T-helper 2 cell (primary cell): ENCODE measurements around the gene NKAIN4.
"Not testable (repeated sequence)": the region's sequence is repeated elsewhere in the genome, so short reads cannot be mapped to it uniquely, and the experiment has no call there.

Experiments
- DNase-seq, 5 experiments: peaks; one replicate each; pipeline versions ENCODE4 v3.0.0 to v3.0.0-alpha.2; 2012 to 2022

NKAIN4 gene

DNA sequence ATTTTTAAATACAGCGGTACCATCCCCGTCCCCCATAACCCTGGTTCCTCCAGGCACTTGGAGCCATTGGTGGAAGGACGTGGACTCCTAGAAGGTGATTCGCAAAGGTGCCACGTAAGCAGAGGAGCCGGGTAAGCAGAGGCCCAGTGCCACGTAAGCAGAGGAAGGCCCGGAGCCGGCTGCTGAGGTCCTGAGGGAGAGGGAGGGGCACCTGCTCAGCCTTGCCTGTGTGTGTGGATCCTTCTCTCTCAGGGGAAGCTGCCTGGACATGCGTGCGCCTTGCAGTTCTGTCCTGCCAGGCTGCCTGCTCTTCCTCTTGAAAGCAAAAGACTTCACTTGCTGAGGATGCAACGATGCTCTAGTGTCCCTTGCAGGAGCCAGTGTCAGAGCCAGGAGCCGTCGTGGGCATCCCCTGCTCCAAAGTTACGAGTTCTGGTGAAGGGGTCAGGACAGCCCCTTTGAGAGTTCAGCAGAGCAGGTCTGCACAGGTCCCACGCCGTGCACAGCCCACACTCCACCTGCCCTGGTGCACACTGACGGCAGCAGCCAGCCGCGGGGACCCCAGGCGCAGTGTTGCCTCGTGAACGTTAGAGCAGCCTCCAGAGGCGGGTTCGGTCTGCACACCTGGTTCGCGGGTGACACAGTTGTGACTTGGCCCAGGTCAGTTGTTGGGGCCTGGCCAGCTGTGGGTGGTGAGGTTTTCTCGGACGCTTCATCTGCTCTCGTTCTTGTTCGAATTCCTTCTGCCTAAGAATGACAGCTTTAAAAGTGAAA is 1.9 kb upstream of the NKAIN4 start:
- DNase-seq: no peak

DNA sequence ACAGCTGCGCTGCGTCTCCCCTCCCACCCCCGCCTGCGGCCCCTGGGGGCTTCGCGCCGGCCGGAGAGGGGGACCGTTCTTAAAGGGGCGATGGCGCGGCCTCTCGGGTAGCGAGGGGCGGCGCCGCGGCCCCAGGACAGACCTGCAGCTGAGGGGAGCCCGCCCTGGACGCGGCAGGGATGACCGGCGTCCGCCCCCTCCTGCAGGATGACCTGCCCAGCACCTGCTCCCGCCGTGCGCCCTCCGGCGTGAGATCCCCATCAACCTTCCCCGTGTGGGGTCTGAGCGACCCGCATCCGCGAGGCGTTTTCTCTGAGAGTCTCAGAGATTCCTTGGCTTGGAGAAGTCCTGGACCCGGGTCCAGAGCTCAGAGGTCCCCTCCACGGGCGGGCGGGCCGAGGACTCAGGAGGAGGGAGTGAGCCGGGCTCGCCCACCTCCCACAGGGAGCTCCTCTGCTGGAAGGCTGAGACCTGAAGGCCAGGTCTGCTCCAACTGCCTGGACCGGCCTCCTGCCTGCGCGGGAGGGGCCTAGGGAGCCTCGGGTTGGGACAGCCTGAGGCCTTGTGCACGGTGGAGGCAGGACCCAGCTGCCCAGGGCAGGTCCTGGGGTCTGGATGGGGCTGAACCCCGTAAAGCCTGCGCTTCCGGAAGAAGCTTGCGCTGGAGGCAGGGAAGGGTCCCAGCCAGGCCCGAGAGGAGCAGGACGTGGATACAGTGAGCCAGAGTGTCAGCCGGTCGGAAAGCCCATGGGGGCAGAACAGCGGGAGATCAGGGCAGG is 532 bp upstream of the NKAIN4 start:
- no peak for DNase-seq

DNA sequence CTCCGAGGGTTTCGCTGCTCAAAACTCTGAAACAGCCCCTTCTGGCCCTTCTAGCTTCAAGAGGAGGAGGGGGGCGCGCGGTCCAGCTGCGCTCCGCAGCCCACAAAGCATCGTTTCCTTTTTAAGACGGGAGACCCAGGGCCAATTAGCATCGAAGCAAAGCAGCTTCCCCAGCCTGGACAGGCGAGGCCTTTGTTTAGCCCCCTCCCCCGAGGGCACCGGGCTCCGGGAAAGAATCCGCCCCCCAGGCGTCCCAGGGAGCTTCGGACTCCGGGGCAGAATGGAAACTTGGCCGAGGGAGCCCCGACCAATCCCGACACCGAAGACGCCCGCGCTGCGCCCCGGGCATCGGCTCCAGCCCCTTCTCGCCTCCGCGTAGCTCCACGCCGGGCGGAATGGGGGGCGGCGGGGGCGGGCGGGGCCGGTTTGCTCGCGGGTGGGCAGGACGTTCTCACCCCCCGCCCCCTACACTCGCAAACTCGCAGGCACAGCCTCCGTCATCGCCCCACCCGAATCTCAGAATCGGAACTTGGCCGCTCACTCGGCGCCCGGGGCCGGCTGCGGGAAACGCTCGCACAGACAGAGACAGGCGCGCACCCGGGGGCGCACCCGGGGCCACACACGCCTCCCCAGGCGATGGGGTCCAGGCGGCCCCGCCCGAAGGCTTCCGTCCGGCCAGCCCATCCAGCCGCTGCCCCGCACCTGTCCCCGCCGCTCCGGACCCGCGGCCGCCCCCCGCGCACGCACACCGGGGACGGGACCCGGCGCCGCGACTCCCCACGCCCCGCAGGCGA is 628 bp downstream of the NKAIN4 start:
- no peak for DNase-seq

DNA sequence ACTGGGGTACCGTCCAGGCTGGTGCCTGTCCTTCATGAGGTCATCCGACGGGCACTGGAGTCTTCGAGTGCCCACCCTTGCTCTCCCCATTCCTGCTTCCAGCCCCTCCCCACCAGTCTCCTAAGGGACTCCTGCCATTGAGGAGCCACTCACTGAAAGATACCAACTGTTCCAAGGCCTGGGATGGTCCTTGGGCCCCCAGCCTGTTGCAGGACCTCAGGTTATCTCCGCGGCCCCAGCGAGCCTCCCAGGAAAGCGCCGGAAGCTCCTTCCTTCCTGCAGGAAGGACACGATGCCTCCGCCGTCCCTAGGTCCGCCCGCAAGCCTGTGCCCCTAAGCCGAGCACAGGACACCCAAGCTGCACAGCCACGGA is 1.2 kb downstream of the NKAIN4 start:
- no peak for DNase-seq

DNA sequence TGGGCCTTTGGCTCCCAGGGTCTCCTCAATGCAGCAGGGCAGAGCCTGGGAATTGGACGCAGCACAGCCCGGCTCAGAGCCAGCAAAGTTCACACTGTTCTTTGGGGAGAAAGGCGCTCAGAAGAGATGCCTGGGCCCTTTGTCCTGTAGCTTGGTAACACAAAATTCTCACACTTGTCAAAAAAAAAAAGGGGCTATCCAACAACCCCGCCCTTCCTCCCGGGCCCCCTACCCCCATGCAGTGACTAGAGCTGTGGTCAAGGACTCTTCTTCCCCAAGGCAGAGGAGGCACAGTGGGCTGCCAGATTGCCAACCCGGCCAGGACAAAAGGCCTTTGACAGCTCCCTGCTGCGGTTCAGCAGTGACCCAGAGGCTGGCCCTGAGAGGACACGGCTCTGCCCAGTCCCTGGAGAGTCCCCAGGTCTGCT is 2.0 kb downstream of the NKAIN4 start:
- DNase-seq: no peak

DNA sequence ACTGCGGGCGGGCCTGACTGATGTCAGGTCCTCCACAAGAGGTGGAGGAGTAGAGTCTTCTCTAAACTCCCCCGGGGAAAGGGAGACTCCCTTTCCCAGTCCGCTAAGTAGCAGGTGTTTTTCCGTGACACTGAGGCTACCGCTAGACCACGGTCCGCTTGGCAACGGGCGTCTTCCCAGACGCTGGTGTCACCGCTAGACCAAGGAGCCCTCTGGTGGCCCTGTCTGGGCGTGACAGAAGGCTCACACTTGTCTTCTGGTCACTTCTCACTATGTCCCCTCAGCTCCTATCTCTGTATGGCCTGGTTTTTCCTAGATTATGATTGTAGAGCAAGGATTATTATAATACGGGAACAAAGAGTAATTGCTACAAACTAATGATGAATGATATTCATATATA is 2.9 kb downstream of the NKAIN4 start:
- DNase-seq: not testable (repeated sequence)

DNA sequence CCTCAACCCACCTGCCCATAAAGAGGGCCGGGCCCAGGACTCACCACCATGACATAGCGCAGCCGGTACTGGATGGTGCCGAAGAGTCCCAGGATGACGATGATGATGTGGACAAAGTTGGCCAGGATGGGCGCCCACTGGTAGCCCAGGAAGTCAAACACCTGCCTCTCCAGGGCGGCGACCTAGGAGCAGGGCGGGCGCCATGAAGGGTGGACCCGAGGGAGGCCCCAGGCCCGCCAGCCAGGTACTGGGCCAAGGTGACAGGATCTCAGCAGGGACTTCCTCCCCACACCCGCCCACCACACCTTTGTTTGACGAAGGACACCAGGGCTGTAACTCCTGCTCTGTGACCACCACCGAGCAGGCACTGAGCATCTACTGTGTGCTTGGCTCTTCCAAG is 4.4 kb downstream of the NKAIN4 start:
- DNase-seq: no peak

DNA sequence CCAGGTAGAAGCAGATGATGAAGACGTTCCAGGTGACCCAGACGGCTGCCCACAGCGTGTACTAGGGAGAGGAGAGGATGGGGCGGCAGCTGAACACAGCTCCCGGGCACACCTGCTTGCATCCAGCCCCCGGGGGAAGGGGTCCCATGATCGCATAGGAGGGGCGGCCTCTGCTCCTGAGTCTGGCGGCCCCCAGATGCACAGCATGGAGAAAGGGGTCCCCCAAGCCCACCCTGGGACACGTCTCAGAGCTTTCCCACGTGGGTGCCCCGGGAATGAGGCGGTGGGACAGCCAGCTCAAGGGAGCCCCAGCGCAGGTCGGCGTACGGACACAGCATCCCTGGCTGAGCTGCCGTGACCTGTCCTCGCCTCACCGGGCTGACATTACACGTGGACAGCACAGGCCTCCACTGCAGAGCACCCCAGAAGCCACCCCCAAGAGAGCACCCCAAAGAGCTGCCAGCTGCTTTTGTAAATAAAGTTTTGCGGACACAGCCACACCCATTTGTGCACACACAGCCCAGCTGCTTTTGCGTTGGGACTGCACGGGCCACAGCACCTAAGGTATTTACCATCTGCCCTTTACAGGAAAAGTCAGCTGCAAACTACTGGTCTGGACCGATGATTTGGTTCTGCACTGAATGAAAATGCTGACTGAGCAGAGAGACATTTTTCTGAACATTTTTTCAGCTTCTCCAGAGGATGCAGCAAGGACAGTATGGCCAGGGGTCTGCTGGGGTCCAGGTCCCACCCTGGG is 5.2 kb downstream of the NKAIN4 start:
- DNase-seq: no peak

DNA sequence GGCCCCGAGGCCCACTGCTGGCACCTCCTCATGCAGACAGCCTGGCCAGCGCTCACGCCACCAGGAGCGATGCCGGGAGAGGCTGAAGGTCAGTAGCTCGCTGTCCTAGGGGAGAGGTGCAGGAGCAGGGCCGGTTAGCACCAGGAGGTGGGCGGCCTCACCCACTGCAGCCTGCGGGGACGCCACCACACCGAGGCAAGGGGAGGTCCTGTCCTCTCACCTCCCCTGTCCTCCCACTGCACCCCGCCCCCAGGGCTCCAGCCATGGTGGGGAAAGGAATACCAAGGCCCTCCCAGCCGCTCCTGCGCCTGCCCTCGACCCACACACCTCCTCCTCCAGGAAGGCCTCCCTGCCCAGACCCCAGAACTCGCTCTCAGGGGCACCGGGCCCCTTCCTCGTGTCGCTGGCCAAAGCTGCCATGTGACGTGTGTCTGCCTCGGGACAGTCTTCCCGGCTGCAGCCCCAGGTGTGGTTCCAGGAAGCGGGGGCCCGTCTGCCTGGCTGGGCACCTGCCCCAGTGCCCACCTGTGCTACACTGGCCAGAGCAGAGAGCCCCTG is 6.5 kb downstream of the NKAIN4 start:
- DNase-seq: no peak

DNA sequence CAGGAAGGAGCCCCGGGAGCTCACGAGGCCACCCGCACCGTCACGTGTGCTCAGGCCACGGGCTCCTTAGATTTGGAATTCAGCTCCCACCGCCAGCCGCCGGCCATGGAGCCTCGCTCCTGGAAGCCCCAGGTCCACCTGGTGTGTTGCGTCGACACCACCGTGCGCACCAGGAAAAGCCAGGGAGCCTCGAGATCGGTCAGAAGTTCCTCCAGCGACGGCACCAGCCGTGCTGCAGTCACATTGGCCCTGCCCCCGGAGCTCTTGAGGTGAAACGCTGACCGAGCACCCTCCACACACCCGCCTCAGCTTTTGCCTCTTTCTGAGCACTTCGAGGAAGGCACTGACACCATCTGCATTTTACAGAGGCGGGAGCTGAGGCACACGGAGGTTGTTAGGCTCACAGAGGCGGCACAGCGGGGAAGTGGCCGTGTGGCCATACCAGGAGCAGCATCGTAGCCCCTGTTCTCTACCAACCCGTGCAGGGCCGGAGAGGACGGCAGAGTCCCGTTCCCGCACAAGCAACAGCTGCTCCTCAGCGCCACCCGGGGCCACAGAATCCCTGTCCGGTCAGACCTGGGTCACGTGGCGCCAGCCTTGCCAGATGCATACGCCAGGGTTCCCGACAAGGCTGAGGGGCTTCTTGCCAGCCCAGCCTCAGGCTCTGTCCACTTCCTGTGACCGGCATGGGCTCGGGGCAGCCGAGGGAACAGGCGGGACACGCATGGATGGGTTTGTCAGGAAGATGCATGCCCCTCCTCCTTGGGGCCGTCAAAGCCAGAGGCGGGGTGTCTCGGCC is 7.6 kb downstream of the NKAIN4 start:
- no peak for DNase-seq

DNA sequence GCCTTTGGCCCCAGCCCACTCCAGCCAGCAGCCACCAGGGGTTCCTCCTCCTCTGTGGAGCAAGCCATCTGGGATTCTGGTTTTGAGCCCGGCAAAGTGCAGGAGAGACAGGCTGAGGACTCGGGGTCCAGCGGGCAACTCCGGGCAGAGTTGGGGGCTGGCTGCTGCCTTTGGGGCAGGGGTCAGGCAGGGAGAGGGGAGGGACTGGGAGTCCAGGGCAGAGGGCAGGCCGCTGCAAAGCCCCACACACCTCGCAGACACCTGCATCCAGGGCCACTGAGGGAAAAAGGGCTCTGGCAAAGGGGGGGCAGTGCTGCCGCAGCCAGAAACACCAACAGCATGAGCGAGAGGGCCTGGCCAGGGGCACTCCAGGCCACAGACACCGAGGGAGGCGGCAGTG is 9.8 kb downstream of the NKAIN4 start:
- DNase-seq: no peak

DNA sequence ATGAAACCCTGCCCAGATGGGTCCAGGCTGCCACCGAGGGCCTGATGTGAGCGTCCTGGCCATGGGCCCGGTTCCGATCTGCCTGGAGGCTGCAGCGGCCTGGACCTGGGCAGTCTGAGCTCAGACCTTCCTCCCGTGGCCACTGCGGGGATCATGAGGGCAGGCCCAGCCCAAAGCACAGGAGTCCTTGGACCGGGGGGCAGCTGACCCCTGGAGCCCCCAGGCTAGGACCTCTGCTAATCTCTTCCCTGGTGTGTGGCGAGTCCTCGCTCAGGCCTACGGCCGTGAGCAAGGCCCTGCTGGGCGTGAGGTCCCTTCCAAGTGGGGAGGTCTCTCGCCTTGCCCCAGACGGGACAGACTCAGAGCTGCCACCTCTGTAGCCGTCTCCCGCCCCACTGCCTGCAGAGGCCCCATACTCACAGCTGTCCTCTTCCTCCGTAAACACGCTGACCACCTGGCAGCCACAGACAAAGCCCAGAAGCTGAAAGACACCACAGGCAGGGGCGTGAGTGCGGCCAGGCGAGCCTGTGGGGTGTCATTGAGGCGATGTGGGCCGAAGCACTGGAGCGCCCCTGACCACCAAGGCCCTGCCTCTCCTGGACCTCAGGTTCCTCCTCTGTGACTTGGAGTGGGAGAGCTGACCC is 10.5 kb downstream of the NKAIN4 start:
- DNase-seq: no peak

DNA sequence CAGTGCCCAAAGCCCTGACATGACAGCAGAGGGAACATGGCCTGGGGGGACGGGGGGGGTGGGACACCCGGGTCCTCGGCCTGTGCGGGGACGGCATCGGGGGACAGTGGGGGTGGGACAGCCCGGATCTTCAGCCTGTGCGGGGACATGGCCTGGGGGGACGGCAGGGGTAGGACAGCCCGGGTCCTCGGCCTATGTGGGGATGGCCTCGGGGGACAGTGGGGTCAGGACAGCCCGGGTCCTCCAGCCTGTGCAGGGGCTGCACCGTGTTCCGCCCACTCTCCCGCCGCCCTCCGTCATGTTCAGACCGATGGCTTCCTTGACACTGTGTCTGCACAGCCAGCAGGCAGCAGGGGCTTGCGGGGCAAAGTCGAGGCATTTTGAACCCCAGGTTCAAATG is 11.5 kb downstream of the NKAIN4 start:
- DNase-seq: no peak

DNA sequence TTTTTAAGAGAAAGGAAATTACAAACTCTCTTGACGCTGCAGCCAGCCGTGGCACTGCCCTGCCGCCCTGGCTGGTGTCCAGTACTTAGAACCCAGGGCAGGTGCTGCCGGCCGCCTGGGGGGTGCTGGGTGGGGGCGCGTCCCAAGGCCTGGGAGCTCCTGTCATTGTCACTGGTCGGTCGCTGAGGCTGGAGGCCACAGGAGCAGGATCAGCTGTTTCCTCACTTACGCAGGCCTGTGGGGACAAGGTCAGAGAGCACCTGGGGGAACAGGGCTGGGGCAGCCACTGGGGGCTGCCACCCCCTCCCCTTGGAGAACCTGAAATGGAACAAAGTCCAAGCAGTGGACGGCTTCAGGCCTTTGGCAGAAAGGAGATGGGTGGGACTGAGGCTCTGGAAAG is 13.0 kb downstream of the NKAIN4 start:
- DNase-seq: no peak

DNA sequence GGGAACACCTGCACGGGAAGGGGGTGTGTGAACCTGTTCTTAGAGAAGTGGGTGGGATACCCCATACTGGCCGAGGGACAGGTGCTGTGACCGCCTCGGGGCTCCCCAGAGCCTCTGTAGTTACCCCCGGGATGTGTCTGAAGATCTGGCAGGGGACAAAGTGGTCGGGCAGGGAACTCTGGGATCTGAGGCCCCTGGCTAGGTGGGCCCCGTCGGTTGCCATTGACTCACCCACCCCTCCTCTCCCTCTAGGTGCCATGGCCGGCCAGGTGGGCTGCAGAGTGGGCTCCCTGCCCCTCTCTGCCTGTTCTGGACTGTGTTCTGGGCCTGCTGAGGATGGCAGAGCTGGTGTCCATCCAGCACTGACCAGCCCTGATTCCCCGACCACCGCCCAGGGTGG is 14.3 kb downstream of the NKAIN4 start:
- no peak for DNase-seq

DNA sequence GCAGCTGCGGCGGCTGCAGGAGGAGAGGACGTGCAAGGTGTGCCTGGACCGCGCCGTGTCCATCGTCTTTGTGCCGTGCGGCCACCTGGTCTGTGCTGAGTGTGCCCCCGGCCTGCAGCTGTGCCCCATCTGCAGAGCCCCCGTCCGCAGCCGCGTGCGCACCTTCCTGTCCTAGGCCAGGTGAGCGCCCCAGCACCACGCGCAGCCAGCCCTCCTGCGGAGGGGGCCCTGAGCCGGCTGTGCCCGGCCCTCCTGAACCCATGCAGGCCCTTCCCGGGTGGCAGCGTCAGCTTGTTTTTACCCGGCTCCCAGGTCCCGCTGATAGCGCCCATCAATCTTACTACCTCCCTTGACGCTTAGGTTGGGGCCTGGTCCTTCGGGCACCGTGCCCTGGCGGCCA is 14.8 kb downstream of the NKAIN4 start:
- DNase-seq: no peak

DNA sequence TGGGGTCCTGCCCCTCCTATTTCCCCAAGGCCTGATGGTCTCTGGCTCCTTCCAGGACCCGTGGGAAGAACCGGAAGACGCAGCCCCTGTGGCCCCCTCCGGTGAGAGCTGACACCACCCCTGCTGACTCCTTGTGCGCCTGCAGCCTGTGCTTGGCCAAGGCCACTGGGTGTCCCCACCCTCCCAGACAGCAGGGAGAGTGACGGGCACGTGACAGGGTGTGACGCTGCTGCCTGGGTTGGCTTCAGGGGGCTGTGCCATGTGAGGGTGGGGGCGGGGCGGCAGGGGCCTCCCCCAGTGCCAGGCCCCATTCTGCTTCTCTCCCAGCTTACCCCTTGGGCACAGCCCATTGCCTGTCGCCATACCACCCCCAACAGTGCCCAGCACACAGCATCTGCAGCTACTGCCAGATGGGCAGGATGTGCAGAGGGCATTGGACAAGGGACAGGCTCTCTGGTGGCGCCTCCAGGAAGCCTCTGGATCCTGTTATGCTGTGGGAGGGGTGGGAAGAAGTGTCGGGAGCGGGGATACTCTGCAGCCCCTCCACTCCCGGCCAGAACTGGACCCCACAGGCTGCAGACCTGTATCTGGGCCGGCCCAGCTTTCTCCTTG is 15.6 kb downstream of the NKAIN4 start:
- peak in 1 of 5 experiments; percentile 8 for DNase-seq

DNA sequence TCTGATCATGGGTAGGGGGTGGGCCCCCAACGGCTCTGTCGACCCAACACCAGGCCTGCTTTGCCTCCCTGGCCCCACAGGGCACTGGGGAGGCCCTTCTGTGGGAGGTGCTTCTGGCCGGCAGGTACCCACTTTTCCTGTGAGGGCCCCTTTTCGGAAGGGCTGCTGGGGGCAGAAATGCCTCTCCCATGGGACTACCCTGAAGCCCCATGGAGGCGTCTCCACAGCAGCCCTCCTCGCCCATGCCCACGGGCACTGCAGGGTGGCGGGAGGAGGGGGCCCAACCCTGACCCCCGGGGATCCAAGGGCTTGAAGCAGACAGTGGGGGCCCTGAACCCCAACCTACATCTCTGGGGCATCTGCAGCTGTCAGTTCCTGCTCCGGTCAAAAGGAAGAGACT is 16.2 kb downstream of the NKAIN4 start:
- no peak for DNase-seq

DNA sequence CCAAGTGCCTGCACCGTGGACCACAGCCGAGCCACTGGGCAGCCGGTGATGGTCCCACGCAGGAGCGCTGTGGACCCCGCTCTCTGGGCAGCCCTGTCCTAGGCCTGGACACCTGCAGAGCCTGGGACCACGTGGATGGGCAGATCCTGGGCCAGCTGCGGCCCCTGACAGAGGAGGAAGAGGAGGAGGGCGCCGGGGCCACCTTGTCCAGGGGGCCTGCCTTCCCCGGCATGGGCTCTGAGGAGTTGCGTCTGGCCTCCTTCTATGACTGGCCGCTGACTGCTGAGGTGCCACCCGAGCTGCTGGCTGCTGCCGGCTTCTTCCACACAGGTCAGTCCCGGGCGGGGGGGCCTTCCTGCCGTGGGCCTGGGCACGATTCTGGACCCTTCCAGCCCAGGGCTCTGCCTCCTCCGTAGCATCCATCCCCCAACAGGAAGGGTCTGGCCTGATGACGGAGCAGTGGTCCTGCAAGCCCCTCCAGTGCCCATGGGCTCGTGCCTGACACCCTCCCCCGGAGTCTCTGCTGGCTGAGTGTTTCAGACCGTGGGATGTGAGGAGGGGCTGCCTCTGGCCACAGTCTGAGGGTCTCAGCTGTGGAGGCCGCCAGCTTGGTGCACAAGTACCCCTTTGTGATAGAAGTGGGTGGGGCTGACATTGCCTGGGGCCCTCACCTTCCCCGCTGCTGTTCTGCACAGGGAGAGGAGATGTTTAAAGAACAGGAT is 18.0 kb downstream of the NKAIN4 start:
- no peak for DNase-seq
